GM12878 (cell line): ENCODE measurements around the gene SIK3. TPM values are rescaled to one million over a fixed set of nuclear protein-coding genes. Genes with fewer than 3 reads are reported as not detected.

Experiments used
- ATAC-seq: fragments of 200-7000 bp; cut with Tn5 transposase; 3 replicates; pipeline ENCODE4 v1.9.1; 2020; ENCODE audit warnings: mild to moderate bottlenecking, moderate library complexity
- BruUV-seq: library from RNA; stranded (reverse); fragments of 400-500 nt; replicated peaks from 2 replicates; lab custom pipeline; 2021; lab: Mats Ljungman, UMichigan
- CTCF ChIA-PET: fragments of 300-600 bp; sonication (Branson Sonifier 250); formaldehyde crosslinking; extraction: SDS; loops from one replicate; lab custom pipeline; 2021; ENCODE audit warnings: inconsistent platforms; lab: Yijun Ruan, JAX
- POLR2A ChIA-PET: fragments of 350-600 bp; formaldehyde crosslinking; extraction: SDS; loops from one replicate; lab custom pipeline; 2021; ENCODE audit warnings: inconsistent platforms; lab: Charles Lee
- RAD21 ChIA-PET: fragments of 300-600 bp; sonication (Branson Sonifier 250); formaldehyde crosslinking; loops from one replicate; lab custom pipeline; 2023; ENCODE audit warnings: antibody characterized with exemption; ENCODE audit not compliant: unreplicated experiment; lab: Charles Lee
- SMC1A ChIA-PET: fragments of 300-600 bp; sonication (Branson Sonifier 250); formaldehyde crosslinking; loops from one replicate; lab custom pipeline; 2023; ENCODE audit not compliant: unreplicated experiment, uncharacterized antibody; lab: Charles Lee
- DNase-seq: peaks from one replicate; pipeline ENCODE4 v3.0.0-alpha.2; 2011; ENCODE audit warnings: low read depth, low spot score
- FAIRE-seq: peaks from 3 replicates; lab custom pipeline; 2011; peaks lifted over from hg19 to GRCh38; lab: Jason Lieb, UNC
- H2AFZ ChIP-seq: 2 replicates; pipeline ENCODE4 v1.6.0; 2011; ENCODE audit warnings: low read depth, low read length, control low read depth; ENCODE audit not compliant: control insufficient read depth
- H3K27ac ChIP-seq: 2 replicates; pipeline ENCODE4 v1.5.1; 2011; ENCODE audit warnings: control low read depth; ENCODE audit not compliant: control insufficient read depth, insufficient read depth
- H3K27me3 ChIP-seq, 2 experiments: replicated peaks in 1 of 2; 2 replicates each; pipeline versions ENCODE4 v1.6.0 to v1.6.1; 2011; ENCODE audit warnings: low read length in 1 of 2; ENCODE audit not compliant: control insufficient read depth in 2 of 2, insufficient read depth in 2 of 2
- H3K36me3 ChIP-seq, 2 experiments: 2 replicates each; pipeline ENCODE4 v1.5.1; 2011; ENCODE audit warnings: low read length in 1 of 2; ENCODE audit not compliant: control insufficient read depth in 2 of 2, insufficient read depth in 2 of 2
- H3K4me1 ChIP-seq: 2 replicates; pipeline ENCODE4 v1.6.1; 2011; ENCODE audit warnings: mild to moderate bottlenecking, low read length, moderate library complexity, mixed read lengths; ENCODE audit not compliant: control insufficient read depth, insufficient read depth
- H3K4me2 ChIP-seq: 2 replicates; pipeline ENCODE4 v1.6.0; 2011; ENCODE audit warnings: control low read depth; ENCODE audit not compliant: control insufficient read depth, insufficient read depth
- H3K4me3 ChIP-seq: fragments of 200-600 bp; sonication (generic); 2 replicates; pipeline ENCODE4 v1.5.1; 2016
- H3K79me2 ChIP-seq: 2 replicates; pipeline ENCODE4 v1.6.0; 2011; ENCODE audit warnings: low read length; ENCODE audit not compliant: control insufficient read depth, insufficient read depth
- H3K9ac ChIP-seq: 2 replicates; pipeline ENCODE4 v1.8.0; 2011; ENCODE audit warnings: low read length, control low read depth, mixed read lengths; ENCODE audit not compliant: control insufficient read depth, insufficient read depth
- H3K9me3 ChIP-seq: replicated peaks from 3 replicates; pipeline ENCODE4 v1.5.1; 2011; ENCODE audit warnings: mild to moderate bottlenecking, low read length; ENCODE audit not compliant: control insufficient read depth, insufficient read depth
- H4K20me1 ChIP-seq: 2 replicates; pipeline ENCODE4 v1.6.0; 2011; ENCODE audit not compliant: control insufficient read depth, insufficient read depth
- CBX3 ChIP-seq: fragments of 200-600 bp; sonication (generic); IDR thresholded peaks from 2 replicates; pipeline ENCODE4 v1.6.1; 2016; ENCODE audit warnings: low read depth, borderline replicate concordance
- CHD1 ChIP-seq: IDR thresholded peaks from 2 replicates; pipeline ENCODE4 v1.6.1; 2012; ENCODE audit warnings: low read depth, low read length, improper control_type of control experiment
- DPF2 ChIP-seq: fragments of 450-650 bp; IDR thresholded peaks from 2 replicates; pipeline ENCODE4 v1.6.1; 2017; ENCODE audit warnings: mild to moderate bottlenecking
- GATAD2B ChIP-seq: fragments of 450-650 bp; conservative IDR thresholded peaks from 2 replicates; pipeline ENCODE4 v1.6.1; 2017; ENCODE audit warnings: low read depth, mild to moderate bottlenecking, moderate library complexity
- JUNB ChIP-seq: IDR thresholded peaks from 2 replicates; pipeline ENCODE4 v1.6.1; 2016; ENCODE audit warnings: antibody characterized with exemption, mild to moderate bottlenecking
- KLF5 ChIP-seq: fragments of 450-650 bp; IDR thresholded peaks from 2 replicates; pipeline ENCODE4 v1.6.1; 2014; ENCODE audit warnings: mild to moderate bottlenecking; ENCODE audit not compliant: partially characterized antibody
- MYC ChIP-seq: IDR thresholded peaks from 2 replicates; pipeline ENCODE4 v1.6.1; 2011; ENCODE audit warnings: mild to moderate bottlenecking, low read length, moderate library complexity, inconsistent platforms; ENCODE audit not compliant: insufficient read depth, insufficient replicate concordance, insufficient read length, severe bottlenecking
- RB1 ChIP-seq: fragments of 450-650 bp; formaldehyde crosslinking; IDR thresholded peaks from 2 replicates; pipeline ENCODE4 v1.6.1; 2017; ENCODE audit warnings: mild to moderate bottlenecking, borderline replicate concordance
- RCOR1 ChIP-seq: conservative IDR thresholded peaks from 2 replicates; pipeline ENCODE4 v1.6.1; 2012; ENCODE audit warnings: low read depth, low read length, improper control_type of control experiment
- RELA ChIP-seq: fragments of 450-650 bp; IDR thresholded peaks from 2 replicates; pipeline ENCODE4 v1.8.0; 2014; ENCODE audit warnings: borderline replicate concordance; ENCODE audit not compliant: partially characterized antibody
- SMC3 ChIP-seq: IDR thresholded peaks from 2 replicates; pipeline ENCODE4 v1.6.1; 2011; ENCODE audit warnings: low read length, improper control_type of control experiment, borderline replicate concordance
- TAF1 ChIP-seq: IDR thresholded peaks from 2 replicates; pipeline ENCODE4 v1.6.1; 2011; ENCODE audit warnings: mild to moderate bottlenecking, low read depth, low read length, borderline replicate concordance
- TARDBP ChIP-seq: IDR thresholded peaks from 2 replicates; pipeline ENCODE4 v1.6.1; 2016; ENCODE audit warnings: borderline replicate concordance
- ZBTB4 ChIP-seq: fragments of 450-650 bp; formaldehyde crosslinking; IDR thresholded peaks from 2 replicates; pipeline ENCODE4 v1.4.0; 2022; ENCODE audit warnings: mild to moderate bottlenecking, moderate library complexity
- WGBS: methylation state at CpG from one replicate; pipeline ENCODE4 v1.1.6; 2016; ENCODE audit warnings: low lambda C conversion rate; ENCODE audit not compliant: insufficient replicate concordance, insufficient coverage; ENCODE audit errors: missing lambda C conversion rate; 5-methylcytosine and 5-hydroxymethylcytosine counted together
- in situ Hi-C: fragments of 300-500 bp; cut with MboI; formaldehyde crosslinking; loops from 9 replicates; pipeline ENCODE4 v1.14.3; 2018; ENCODE audit warnings: mixed read lengths
- intact Hi-C: fragments of 100-400 bp; cut with micrococcal nuclease; formaldehyde crosslinking; loops from one replicate; pipeline ENCODE4 v1.14.2; 2022; ENCODE audit not compliant: unreplicated experiment
- polyA plus RNA-seq, 11 experiments: library from polyadenylated mRNA; depleted of rRNA in 4 of 11; unstranded in 6 of 11; stranded (reverse) in 5 of 11; fragments of >200 nt; fragmentation: Nextera tagmentation in 4 of 11; fragmentation: Illumina TruSeq in 1 of 11; extraction: Ambion mirVana in 4 of 11; extraction: Trizol in 1 of 11; gene quantifications; 1 replicate in 1 of 11; 2 replicates in 10 of 11; pipeline versions ENCODE4 v1.2.1 to v1.2.3, GENCODE V29; 2011 to 2016; ENCODE audit warnings: inconsistent platforms in 2 of 11, missing spikeins in 2 of 11, low read depth in 1 of 11
- total RNA-seq, 4 experiments: library from RNA; depleted of rRNA in 3 of 4; stranded (reverse); fragments of >200 nt in 3 of 4; fragmentation: Illumina TruSeq in 1 of 4; extraction: Trizol in 1 of 4; gene quantifications; 2 replicates each; pipeline versions ENCODE4 v1.2.1 to v1.2.3, GENCODE V29; 2013 to 2021
- TF ChIP-seq, protein P1 (sequence below): IDR thresholded peaks from 2 replicates; pipeline ENCODE4 v1.6.1; 2012; ENCODE audit warnings: low read depth, low read length, improper control_type of control experiment
- TF ChIP-seq, protein P2 (sequence below): fragments of 450-650 bp; formaldehyde crosslinking; IDR thresholded peaks from 2 replicates; pipeline ENCODE4 v1.5.0; 2022; ENCODE audit warnings: mild to moderate bottlenecking, missing genetic modification characterization

Gene SIK3
- total and polyA plus RNA-seq, 10 of the 15 experiments (the other 5 are each of a cell fraction or from before 2014, with no cell fraction given) = 2.5 to 31.9 (median 11.1) TPM

DNA sequence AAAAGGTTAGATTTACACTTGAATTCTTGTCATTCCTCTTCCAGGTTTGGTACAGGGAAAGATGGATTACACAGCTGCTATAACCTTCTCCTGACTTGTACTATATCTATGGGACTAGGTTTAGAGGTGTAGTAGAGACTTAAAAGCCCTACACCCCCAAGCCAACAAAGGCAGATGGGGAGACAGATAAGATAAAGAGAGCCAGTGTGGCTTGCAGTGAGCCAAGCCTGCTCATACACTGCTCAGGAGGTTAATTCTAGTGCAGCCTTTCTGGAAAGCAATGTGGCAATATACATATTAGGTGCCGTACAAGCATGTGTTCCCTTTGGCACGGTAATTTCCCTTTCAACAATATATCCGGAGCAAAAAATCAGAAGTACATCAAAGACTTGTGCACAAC is 10.8 kb downstream of the SIK3 start:
- H3K4me3 ChIP-seq = no peak overlapping the region
- H2AFZ ChIP-seq = no peak overlapping the region
- WGBS = 46% methylated on average over 3 of the region's 3 CpGs
- intact Hi-C loops = no loop called here
- peaks cover 27% of the 10 kb centered on the region for H3K4me1 ChIP-seq
- ATAC-seq (0 out of 3 replicates have a peak, but pooled peaks have one; percentile 8), FAIRE-seq (no peak), DNase-seq (no peak)
- peaks cover 50% of the 10 kb centered on the region for H3K79me2 ChIP-seq
- no TSS peak for BruUV-seq
- no peak overlapping the region for H3K27ac ChIP-seq
- H3K4me2 ChIP-seq = no peak overlapping the region
- POLR2A ChIA-PET = no interaction called here
- peaks cover 0 to 5% of the 10 kb centered on the region in 2 experiments; a peak in 2 of 4 replicates for H3K36me3 ChIP-seq
- no peak overlapping the region for H3K9ac ChIP-seq
- in situ Hi-C loops = no loop called here
- H4K20me1 ChIP-seq = no peaks in the 10 kb centered on the region
- SMC1A ChIA-PET = interaction anchor here (2.2 kb wide), 1 partner anchor 14 kb away, joined by 4 read pairs; no protein-coding TSS in a partner anchor
- CTCF ChIA-PET = no interaction called here
- RAD21 ChIA-PET = no interaction called here
- TF ChIP-seq CBX3 = no peak
- TF ChIP-seq GATAD2B = no peak
- no peak for TF ChIP-seq JUNB
- TF ChIP-seq RELA = no peak
- TF ChIP-seq RCOR1 = no peak
- TF ChIP-seq SMC3 = no peak
- no peak for TF ChIP-seq RB1
- no peak for TF ChIP-seq CHD1
- no peak for TF ChIP-seq DPF2
- TF ChIP-seq KLF5 = no peak
- TF ChIP-seq TARDBP = no peak
- no peak for TF ChIP-seq ZBTB4 (CRISPR knock-in tag)
- TF ChIP-seq, protein P1, sequence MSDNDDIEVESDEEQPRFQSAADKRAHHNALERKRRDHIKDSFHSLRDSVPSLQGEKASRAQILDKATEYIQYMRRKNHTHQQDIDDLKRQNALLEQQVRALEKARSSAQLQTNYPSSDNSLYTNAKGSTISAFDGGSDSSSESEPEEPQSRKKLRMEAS = no peak
- no peak for TF ChIP-seq TAF1
- no peak for TF ChIP-seq MYC
- TF ChIP-seq, protein P2, sequence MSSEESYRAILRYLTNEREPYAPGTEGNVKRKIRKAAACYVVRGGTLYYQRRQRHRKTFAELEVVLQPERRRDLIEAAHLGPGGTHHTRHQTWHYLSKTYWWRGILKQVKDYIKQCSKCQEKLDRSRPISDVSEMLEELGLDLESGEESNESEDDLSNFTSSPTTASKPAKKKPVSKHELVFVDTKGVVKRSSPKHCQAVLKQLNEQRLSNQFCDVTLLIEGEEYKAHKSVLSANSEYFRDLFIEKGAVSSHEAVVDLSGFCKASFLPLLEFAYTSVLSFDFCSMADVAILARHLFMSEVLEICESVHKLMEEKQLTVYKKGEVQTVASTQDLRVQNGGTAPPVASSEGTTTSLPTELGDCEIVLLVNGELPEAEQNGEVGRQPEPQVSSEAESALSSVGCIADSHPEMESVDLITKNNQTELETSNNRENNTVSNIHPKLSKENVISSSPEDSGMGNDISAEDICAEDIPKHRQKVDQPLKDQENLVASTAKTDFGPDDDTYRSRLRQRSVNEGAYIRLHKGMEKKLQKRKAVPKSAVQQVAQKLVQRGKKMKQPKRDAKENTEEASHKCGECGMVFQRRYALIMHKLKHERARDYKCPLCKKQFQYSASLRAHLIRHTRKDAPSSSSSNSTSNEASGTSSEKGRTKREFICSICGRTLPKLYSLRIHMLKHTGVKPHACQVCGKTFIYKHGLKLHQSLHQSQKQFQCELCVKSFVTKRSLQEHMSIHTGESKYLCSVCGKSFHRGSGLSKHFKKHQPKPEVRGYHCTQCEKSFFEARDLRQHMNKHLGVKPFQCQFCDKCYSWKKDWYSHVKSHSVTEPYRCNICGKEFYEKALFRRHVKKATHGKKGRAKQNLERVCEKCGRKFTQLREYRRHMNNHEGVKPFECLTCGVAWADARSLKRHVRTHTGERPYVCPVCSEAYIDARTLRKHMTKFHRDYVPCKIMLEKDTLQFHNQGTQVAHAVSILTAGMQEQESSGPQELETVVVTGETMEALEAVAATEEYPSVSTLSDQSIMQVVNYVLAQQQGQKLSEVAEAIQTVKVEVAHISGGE (CRISPR knock-in tag) = no peak
- H3K27me3 ChIP-seq = no peaks in the 10 kb centered on the region
- H3K9me3 ChIP-seq = no peaks in the 10 kb centered on the region
